ENCODE data around the gene RDM1. TPM values are rescaled to one million over a fixed set of nuclear protein-coding genes. Genes with fewer than 3 reads are reported as not detected.

RDM1 gene
- total and polyA plus RNA-seq, 7 donors = 0.92 to 3.6 TPM; not detected in 5

GRCh38 chr17:35906191-35906925 is 24.2 kb downstream of the RDM1 start:
- Histone ChIP-seq H3K9me3 (no peaks in the 10 kb centered on the region), H3K36me3 (no peaks in the 10 kb centered on the region), H3K4me3 (no peak overlapping the region), H3K27me3 (no peaks in the 10 kb centered on the region), H3K27ac (no peak overlapping the region), H3K4me1 (no peaks in the 10 kb centered on the region)
- DNase-seq = no peak
- intact Hi-C loops (cut with DNase I) = no loop called here
- no peak for TF ChIP-seq CTCF (IDR thresholded peaks at IDR 0.05)
- no peak for TF ChIP-seq POLR2A (IDR thresholded peaks at IDR 0.05)
- no peak for TF ChIP-seq EP300 (IDR thresholded peaks at IDR 0.05)
- TF ChIP-seq POLR2AphosphoS5 (IDR thresholded peaks at IDR 0.05) = no peak
- WGBS, 2 donors = 91 to 92% methylated on average over 5 of the region's 5 CpGs

- DNase-seq = no peak
- no peak overlapping the region for H3K4me3 ChIP-seq
- no peaks in the 10 kb centered on the region for H3K36me3 ChIP-seq
- 92 to 93% methylated on average over 5 of the region's 5 CpGs for WGBS, 2 donors
- TF ChIP-seq CTCF (IDR thresholded peaks at IDR 0.05) = no peak
- TF ChIP-seq POLR2AphosphoS5 (IDR thresholded peaks at IDR 0.05) = no peak
- TF ChIP-seq POLR2A (IDR thresholded peaks at IDR 0.05) = no peak
- no peak for TF ChIP-seq EP300 (IDR thresholded peaks at IDR 0.05)
- H3K27ac ChIP-seq = no peak overlapping the region
- no peaks in the 10 kb centered on the region for H3K4me1 ChIP-seq
- no peaks in the 10 kb centered on the region for H3K9me3 ChIP-seq
- no peaks in the 10 kb centered on the region for H3K27me3 ChIP-seq
- intact Hi-C loops (cut with DNase I) = no loop called here
Observed at GRCh38 chr17:35903451-35903850, 27.1 kb downstream of the RDM1 start.

- Histone ChIP-seq H3K4me3 (no peak overlapping the region), H3K27me3 (no peaks in the 10 kb centered on the region), H3K36me3 (no peaks in the 10 kb centered on the region), H3K27ac (no peak overlapping the region), H3K9me3 (no peaks in the 10 kb centered on the region), H3K4me1 (no peaks in the 10 kb centered on the region)
- WGBS, 2 donors = 93 to 94% methylated on average over 9 of the region's 9 CpGs
- TF ChIP-seq EP300 (IDR thresholded peaks at IDR 0.05) (no peak), POLR2AphosphoS5 (IDR thresholded peaks at IDR 0.05) (no peak), POLR2A (IDR thresholded peaks at IDR 0.05) (no peak), CTCF (IDR thresholded peaks at IDR 0.05) (no peak)
- intact Hi-C loops (cut with DNase I) = no loop called here
- DNase-seq = no peak
Observed at GRCh38 chr17:35901631-35902175, 28.9 kb downstream of the RDM1 start.

GRCh38 chr17:35900708-35901480 is 29.7 kb downstream of the RDM1 start:
- H3K36me3 ChIP-seq = no peaks in the 10 kb centered on the region
- no peaks in the 10 kb centered on the region for H3K9me3 ChIP-seq
- intact Hi-C loops (cut with DNase I) = no loop called here
- H3K4me1 ChIP-seq = no peaks in the 10 kb centered on the region
- DNase-seq = no peak
- WGBS, 2 donors = 64 to 68% methylated on average over 11 of the region's 11 CpGs
- H3K27ac ChIP-seq = no peak overlapping the region
- H3K4me3 ChIP-seq = no peak overlapping the region
- TF ChIP-seq POLR2A (IDR thresholded peaks at IDR 0.05) (no peak), EP300 (IDR thresholded peaks at IDR 0.05) (no peak), POLR2AphosphoS5 (IDR thresholded peaks at IDR 0.05) (no peak), CTCF (IDR thresholded peaks at IDR 0.05) (no peak)
- no peaks in the 10 kb centered on the region for H3K27me3 ChIP-seq
